Measurements from ENCODE around the gene IMMP2L.

IMMP2L gene

DNA sequence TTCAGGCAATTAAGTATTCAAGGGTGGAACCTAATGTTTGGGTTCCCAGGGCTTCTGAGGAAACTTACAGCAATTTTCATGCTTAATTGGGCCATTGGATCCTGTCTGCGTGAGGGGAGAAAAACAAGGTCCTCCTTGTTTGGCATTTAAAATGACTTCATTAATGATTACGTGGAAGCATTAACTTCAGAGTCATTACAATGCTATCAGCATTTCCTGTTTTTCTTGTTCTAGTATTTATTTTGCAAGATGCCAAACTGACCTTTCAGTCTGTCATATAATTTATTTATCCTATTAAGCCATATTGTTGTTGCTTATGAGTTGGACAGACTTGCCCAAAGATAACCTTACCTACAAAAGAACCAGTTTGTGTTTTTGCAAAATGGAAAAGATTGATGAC, 795.4 kb downstream of the IMMP2L start:
- DNase-seq = no peak

DNA sequence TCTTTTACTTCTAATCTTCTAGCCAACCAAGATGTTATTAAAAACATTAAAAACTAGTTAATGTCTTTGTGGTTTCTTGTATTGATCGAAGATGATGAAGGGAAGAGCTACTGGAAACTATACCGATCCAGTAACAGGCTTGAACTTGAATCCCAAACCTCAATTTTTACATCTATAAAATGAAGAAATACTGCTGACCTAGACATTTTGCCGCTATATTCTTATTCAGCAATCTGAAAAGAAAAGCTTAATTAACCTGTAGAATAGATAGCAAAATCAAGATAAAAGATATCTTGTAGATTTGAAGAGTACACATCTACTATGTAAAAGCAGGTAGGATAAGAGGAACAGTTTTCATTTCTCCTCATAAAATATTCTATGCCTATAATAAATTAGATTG, 797.4 kb downstream of the IMMP2L start:
- no peak for DNase-seq

DNA sequence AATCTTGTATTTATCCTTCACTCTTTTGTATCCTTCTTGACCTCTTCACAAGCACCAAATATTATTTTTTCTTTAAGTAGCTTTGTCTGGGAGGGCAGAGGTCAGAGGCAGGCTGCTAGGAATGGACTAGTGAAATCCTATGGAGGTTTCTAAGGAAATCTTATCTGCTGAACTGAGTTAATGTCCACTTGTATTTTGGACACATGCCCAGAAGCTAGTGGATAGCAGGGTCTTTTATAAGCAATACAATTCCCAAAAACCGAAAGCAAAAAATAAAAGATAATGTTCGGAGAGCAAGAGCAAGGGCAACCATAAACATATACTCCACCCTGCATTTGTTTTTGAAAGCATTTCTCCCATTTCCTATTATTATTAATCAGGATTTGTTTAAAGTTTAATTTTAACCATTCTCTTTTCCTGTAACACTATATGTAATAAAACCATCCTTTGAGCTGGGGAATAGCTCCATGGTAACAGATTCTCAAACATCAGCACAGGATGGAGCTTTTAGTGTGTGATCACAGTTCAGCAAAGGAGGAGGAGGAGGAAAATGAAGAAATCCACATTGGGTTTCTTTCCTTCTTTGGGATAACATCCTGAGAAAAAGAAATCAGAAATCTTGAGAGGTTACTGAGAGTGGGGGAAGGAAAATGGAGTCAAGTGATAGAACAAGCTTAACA, 799.6 kb downstream of the IMMP2L start:
- DNase-seq = no peak

DNA sequence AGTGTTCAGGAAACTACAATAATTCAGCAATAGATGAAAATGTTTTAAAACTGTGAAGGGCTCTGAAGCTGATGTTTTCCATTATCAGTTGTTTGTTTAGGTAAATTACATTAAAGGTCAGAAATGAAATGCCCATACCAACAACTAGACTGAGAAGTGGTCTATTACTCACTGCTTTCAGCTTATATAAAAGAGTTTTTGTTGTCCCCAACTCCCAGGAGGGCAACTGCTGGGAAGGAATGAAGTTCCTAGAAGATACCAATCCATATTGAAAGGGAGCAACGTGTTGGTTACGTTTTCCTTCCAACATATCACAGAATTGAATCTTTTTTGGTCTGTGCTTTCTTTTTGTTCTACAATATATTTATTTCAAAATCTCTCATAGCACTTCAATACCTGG, 802.0 kb downstream of the IMMP2L start:
- DNase-seq = no peak

DNA sequence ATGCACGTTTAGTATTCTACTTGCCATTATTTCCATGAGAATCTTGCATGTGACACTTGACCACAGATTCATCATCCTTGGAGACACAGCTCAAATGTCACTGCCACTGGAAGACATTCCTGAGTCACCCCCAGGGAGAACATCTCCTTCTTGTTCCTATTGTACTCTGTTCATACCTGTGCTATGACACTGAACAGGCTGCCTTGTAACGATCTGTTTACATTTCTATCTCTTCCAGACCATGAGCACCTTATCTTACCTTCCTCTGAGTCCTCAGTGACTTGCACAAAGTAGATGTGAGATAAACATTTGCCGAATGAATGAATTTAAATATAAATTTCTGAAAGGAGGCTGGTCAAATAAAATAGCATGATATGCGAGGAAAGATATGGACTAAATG, 803.2 kb downstream of the IMMP2L start:
- no peak for DNase-seq

DNA sequence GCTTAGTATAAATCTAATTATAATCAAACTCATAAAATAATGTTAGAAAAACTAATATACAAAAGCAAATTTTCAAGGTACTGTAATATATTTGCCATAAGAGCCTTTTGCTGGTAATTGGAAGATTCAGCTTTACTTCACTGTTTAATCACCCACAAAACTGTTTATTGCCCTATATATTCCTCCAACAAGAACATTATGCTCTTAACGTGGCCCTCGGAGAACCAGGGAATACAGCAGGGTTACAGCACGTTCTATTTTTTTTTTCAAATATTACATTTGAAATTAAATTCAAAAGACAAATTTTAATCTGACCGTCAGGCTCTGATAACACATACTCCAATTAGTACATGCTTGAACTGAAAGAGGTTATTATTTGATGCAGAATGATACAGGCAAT, 807.6 kb downstream of the IMMP2L start:
- DNase-seq = no peak

DNA sequence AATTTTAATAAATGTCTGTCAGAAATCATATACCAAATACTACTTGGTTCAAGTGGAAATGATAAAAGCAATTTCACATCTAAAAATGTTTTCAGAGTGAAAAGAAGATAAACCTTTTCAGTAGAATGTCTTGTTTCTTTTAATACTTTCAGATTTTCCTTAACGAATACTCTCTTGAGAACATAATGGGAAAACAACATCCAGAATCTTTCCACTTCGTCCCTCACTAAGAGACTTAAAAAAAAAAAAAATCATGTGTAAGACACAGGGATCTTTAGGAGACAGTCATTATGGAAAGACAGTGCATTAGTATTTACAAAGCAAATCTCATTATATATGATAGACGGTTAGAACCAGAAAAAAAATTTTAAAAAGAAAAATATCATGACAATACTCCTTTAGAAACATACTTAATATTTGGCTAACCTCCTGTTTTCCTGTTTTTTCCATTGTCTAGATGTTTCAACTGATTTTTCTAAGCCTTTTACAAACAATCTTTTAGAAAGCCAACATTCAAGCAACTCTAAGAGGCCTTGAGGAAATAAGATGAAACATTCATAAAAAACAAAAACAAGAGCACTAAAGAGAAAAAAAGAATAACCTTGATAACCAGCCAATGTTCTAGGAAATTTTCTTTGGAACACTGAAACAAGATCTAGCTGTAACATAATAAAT, 811.2 kb downstream of the IMMP2L start:
- no peak for DNase-seq

DNA sequence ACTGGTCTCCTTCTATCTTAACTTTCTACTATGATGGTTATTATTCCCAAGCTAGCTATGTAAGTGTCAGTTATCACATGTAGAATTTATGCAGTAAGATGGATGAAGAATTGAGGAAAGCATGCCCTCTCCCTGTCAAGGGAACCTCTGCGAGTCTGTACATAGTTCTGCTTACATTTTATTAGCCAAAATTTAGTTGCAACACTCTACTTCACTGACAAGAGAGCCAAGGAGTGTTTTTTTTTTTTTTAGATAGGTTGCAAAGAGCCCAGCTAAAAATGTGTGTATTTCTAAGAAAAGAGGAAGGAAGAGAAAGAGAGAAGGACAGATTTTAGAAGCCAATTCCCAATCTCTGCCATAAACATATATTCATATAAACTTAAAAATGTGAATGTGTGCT, 829.1 kb downstream of the IMMP2L start:
- no peak for DNase-seq

DNA sequence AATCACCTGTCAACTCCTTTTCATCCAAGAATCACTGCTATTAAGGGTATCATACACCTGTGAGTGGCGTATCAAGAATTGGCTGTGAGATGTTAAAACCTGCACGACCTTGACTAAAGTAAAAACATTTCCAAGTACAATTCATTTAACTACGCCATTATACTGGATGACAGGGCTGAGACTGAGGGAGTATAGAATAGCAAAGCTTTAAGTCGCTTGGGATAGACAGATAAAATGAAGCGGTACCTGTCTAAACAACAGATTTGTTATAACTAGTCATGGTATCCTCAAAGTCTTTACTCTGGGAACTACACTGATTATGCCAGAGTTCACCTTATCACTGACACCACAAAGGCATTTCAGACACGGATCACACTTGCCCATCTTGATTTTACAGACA, 837.5 kb downstream of the IMMP2L start:
- DNase-seq = no peak

DNA sequence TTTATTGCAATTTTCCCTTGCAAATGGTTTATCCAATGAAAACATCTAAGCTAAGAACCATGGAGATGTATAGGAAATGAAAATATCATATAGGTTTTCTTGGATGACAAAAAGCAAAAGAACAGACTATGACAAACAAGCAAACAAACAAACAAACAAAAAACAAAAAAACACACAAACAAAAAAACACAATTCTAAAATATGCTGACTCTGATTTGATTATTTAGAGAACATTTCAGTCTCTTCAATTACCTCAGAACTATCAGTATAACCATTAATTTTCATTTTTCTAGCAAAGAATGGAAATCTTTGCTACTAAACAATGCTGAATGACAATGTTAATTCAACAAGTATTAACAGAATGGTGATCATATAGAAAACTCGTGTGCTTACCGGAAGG, 840.9 kb downstream of the IMMP2L start:
- no peak for DNase-seq

DNA sequence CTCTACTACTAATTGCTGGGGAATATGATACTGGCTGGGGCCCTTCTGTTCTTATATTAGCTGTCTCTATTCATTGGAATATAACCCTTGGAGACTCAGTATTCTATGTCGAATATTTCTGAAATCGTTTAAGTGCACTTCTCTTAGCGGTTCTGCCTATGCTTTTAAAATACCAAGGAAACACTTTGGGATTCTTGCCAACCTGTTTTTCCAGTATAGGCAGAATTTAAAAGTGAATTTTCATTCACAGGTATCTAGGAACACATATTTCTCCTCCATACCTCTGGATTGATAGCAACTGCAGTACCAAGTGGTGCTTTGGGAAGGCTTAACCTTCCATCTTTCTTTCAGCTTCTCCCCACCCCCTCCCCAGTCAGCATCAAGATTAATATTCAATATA, 841.7 kb downstream of the IMMP2L start:
- DNase-seq = no peak

DNA sequence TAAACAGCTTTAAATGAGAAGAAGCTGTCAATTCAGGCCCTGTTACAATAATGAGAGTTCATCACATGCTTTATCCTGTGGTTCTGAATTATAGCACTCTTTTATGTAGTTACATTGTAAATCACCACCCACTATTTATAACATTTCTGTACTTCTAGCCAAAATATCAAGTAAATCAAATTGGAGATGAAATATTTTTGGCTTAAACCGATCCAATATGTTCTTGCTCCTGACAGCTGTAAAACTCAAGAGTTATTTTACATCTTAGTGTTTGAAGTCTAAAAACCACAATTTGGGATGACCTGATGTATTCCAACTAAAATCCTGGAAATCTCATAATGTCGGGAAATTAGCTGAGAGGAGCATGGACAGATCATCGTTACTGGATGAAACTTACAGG, 842.6 kb downstream of the IMMP2L start:
- DNase-seq = no peak

DNA sequence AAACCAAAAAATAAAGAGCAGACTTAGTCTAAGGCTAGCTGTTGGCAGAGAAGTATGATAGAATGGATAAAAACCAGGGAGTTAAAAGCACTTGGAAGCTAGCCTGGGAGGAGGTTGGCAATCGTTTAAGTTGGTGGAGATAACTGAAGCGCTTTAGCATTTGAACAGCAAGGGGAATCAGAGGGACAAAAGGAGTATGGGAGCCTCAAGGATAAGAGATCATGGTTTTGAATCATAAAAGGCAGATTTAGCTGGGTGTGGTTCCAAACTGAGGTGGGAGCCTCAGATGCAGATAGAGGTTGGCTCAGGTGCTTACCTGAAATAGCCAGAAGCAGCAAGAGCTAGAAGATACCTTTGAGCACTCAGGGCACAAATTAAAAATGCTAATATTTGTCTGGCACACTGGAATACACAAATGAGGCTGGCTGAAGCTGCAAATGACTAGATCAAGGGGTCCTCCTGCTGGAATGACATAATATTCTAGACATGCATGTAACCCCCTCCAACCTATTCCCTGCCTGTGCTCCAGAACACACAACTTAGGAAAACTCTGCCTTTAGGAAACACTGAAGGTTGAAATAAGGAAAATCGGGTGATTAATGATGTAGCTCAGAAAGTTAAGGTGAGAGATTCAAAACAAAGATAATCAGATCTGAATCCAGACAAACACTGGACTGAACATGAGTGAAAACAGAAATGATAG, 843.6 kb downstream of the IMMP2L start:
- DNase-seq = no peak

DNA sequence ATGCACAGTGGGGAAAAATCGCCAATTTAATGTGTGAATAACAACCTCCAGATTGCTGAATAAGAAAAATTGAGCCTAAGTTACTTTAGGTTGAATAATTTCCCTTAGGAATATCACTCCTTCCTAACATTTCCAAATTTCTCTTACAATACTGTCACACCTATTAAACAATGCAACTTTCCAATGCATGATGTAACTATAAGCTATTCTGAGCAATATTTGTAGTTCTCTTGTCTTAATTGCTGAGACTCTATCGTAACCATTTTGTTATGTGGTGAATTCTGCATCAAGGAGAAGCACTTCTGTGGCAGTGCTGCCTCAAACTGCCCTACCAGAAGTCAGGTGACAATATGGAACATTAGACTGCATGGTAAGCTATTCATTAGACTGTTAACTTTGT, 858.1 kb downstream of the IMMP2L start:
- DNase-seq = no peak

DNA sequence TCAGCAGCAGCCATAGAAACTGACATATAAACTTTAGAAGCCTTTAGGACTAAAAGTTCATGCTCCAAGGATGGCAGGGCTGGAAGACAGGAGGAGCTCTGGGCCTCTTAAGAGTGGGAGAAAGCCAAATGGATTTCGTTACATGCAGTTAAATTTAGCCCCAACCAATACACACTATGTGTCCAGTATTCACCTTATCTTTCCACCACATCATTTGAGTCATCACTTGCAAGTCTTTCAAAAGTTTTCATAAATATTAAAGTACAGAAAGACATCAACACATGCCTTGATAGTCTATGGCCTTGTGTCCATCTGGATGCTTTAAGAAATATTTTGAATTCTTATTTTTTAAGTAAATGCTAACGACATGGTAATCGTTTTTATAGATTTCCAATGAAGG, 863.7 kb downstream of the IMMP2L start:
- DNase-seq = no peak

DNA sequence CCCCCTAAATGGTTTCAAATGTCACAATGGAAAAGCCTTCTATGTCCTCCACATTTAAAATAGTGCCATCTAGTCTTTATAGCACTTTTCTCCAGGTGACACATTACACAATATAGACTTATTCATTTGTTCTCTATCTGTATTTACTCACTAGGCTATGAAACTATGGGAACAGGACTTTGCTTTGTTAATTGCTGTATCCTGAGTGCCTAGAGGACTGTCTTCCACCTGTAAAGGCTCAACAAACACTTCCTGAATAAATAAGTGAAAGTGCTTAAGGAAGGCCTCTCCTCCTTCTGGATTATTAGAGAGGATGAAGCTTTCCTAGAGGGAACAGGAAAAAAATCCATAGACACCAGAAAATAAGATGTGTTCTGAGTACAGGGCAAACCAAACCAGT, 868.9 kb downstream of the IMMP2L start:
- no peak for DNase-seq

DNA sequence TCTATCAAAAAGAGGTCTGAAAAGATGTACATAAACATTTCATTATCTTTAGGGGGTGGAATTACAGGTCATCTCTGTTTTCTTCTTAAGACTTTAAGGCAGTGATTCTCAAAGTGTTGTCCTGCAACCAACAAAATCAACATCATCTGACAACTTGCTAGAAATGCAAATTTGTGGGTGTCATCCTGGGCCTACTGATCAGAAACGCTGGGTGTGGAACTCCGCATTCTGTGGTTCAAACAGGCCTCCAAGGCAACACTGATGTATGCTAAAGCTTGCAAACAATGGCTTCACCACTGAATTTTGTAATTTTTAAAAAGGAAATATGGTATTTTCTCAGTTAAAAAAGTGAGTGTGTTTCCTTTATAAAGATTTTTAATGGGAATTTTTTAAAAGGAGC, 873.4 kb downstream of the IMMP2L start:
- no peak for DNase-seq

DNA sequence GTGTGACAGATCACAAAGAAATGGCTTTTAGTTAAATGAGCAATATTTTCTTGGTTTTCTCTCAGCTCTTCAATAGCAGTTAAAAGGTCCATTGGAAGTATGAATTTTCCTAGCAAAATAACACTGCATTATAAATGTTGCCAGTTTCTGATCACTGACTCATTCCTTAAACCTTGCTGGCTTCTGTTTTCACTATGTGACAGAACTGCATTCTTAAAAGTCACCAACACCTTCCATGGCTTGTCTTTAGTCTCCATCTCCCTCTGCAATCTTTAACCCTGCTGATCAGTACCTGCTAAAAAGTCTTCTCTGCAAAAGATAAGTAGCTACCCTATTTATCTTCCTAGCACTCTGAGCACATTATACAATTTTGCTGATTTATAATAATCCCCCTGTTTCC, 876.4 kb downstream of the IMMP2L start:
- no peak for DNase-seq

DNA sequence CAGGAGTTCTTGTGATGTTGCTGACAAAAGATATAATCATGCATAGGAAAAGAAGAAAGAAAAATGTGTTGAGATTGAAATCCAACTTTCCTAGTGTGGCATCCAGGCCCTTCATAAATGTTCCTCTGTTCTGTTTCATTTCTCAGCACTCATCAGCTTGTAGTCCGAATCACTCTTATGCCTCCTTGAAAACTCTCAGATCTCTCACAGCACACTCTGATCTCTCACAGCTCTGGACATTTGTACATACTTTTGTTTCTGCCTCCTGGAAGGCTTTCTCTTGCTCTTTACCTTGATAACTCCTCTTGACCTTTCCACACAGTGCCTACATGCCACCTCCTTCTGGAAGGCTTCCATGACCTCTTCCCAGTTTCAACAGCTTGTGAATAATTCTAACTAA, 880.4 kb downstream of the IMMP2L start:
- DNase-seq = no peak

DNA sequence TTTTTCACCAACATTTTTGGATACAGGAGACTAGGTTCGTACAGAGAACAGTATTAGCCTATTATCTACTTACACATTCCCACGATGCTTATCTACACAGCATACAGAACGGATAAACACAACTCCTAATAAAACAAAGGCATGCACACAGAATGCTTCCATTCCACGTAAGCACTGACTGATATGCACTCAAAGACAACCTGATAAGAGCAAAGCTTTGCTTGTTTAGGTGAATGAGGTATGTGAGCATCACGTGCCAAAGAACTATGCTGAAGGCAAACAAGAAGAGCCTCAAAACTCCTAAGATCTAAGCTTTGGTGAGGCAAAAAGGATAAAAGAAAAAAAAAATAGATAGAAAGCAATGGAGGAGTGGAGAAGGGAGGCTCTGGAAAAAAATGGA, 884.9 kb downstream of the IMMP2L start:
- DNase-seq = no peak

DNA sequence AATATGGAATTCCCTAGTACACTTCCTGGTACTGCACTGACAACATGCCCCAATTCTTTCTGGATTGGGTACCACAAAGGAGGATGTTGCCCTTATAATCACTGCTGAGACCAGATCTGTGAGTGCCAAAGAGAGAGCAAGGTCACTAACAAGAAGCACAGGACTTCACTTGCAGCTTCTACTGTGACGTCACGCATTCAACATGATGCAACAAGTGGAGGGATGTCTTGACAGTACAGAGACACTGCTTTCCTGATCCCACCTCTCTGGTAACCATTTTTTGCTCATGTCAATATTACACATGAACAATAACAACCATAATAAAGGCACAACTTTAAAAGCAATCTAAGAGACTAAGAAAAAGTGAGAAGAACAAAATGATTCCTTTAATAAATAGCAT, 885.5 kb downstream of the IMMP2L start:
- no peak for DNase-seq

DNA sequence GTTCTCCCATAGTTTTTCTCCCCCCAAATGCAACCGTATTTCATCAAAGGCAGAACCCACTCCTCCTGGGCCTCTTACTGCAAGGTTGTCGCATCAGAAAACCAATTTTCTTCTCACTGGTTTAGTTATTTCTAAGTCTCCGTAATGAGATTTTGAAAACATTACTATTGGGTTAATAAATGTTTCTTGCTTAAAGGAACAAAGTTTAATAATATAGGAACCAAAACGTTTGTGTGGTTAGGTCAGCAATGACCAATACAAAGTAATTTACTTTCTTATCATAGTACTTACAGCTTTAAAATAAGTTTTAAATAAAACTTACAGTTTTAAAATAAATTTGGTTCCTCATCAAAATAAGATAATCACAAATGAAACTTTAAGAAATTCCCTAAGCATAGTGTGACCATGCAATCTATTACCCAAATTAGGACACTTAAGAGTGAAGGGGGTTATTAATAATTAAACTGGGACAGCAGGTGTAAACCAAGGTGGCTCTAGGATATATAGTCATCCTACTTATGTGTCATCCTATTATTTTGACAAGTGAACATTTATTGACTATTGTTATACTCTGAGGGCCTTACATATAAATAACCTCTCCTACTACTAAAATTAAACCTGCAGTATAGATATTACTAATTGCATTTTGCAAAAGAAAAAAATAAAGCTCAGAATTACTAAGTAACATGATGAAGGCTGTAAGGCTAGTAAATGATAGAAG, 886.7 kb downstream of the IMMP2L start:
- no peak for DNase-seq

DNA sequence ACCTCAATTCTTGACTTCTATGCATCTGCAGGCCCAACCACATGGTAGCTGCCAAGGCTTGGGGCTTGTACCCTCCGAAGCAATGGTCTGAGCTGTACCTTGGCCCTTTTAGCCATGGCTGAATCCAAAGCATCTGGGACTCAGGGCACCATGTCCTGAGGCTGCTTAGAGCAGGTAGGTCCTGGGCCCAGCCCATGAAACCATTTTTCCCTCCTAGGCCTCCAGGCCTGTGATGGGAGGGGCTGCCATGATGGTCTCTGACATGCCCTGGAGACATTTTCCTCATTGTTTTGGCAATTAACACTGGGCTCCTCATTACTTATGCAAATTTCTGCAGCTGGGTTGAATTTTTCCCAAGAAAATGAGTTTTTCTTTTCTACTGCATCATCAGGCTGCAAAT, 889.1 kb downstream of the IMMP2L start:
- no peak for DNase-seq

DNA sequence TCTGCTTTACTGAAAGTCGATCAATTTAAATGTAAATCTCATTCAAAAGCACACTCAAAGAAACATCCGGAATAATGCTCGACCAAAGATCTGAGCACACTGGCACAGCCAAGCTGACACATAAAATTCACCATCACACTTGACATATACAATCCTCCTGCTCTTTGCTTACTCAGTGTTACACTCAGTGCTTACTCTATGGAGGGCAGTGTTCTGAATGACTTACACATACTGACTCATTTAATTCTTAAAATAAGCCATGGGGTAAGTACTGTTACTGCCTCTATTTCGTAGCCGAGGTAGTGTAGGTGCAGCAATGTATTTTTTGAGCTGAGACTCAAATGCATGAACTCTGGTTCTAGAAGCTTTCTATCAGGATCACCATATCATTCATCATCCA, 892.9 kb downstream of the IMMP2L start:
- no peak for DNase-seq

Data from activated effector memory CD4-positive, alpha-beta T cell treated with anti-CD3 and anti-CD28 coated beads, Interleukin-2, amount 50 U/mL, for 16 hours (primary cell).